Cortex of kidney (tissue), 1 donor: ENCODE results near the gene DCANP1.

Experiments
- DNase-seq: peaks from one replicate; lab custom pipeline; 2025; lab: John Stamatoyannopoulos, UW

The DCANP1 gene

DNA sequence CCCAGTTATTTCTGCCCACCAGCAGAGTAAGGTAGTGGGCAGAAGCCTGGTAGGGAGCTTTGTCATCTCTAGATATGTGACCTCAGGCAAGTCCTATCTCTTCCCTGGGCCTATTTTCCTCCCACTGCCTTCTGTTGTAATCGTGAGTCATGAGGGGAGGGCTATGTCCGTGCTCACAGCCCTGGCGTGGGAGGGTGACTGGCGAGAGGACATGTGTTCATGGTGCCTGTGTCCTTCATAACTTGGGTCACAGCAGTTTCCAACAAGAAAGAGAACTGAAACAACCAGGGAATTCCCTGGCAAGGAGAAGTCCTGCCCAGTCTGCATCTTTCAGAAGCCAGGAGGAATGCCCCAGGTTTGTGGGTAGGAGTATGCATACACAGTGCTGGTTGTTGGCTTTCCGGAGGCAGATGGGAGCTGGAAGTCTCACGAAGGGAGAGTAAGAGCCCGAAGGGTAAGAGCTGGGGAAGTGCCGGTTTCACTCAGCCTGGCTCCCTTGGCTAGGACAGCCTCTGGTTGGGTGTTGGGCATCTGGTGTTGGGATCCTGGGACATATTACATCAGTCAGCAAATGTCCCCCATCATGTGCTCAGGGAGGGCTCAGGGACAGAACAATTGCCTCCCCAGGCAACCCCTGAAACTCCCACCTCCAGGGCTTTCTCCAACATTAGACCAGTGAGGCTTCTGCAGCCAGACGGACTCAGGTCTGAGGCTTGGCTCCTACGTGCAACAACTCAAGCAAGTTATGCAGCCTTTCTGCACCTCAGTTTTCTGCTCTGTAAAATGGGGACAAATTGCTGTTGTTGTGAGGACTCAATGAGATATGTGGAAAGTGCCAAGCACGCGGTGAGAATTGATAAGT lies 9.3 kb upstream of the DCANP1 start:
- DNase-seq: no peak

DNA sequence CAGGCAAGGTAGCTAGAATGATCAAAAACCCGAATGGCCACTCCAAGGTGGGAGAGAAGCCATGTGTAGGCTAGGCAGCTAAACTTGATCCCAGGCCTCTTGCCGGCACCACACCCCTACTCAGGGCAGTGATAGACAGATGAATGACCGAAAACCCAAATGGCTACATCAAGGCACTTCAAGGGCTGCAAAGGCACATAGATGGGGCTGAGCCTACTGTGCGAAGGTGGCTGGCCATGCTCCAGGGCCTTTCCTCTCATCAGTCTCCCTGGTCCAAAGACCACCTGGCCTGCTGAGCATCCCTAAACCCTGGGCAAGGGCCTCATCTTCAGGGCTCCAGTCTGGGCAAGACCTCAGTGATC lies 8.7 kb upstream of the DCANP1 start:
- DNase-seq: no peak

DNA sequence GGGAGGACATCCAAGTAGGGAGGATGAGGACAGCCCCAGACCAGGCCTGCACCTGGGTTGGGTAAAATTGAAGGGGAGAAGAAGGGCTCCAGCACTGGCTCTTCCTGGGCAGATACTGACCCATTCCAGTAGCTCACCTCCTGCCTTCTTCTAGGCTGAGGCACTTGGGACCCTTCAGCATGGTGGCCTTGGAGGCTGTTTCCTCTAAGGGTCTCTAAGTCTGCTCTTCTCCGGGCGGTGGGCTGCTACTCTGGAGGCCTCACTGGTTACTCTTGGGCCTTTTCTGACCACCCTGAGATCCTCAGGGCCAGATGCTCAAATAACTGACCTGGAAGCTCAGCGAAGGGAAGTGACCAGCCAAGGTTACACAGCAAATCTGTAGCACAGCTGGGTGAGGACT lies 7.8 kb upstream of the DCANP1 start:
- no peak for DNase-seq

DNA sequence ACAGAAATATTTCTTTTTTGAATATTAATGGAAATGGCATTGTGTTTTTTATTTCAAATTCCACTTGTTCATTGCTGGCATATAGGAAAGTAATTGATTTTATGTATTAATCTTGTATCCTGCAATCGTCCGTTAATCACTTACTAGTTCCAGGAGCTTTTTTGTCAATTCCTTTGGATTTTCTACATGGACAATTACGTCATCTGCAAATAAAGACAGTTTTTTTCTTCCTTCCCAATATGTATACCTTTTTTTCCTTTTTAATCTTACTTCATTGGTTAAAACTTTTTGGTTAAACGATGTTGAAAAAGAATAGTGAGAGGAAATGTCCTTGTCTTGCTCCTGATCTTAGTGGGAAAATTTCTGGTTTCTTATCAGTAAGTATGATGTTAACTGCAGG lies 6.5 kb upstream of the DCANP1 start:
- DNase-seq: no peak

DNA sequence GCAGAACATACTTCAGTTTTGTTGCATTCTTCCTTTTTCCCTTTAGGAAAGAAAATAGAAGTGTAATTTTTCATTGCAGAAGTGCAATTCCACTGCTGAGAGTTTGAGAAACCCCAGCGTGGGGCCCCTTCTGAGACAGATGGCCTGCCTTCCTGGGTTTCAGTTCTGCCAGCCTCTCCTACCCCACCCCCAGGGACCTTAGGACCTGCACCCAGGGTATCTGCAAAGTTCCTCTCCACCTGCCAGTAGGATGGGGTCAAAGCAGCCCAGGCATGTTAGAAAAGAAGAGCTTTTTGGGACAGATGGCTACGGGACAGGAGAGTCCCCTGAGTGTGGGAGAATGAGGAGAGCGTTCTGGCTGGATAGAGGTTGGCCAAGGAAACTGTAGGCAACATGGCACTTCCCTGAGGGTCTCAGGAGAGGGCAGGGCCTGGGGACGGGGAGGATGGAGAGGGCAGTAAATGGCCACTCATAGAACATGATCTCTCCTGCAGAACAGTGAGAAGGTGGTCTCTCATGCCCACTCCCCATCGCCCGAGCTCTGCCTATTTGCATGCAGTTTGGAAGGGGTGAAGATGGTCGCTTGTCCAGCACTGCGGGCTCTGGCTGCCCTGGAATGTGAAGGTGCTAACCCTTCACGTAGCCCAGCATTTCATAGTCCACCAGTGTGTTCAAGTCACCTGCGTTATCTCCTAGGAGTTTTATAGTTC lies 5.3 kb upstream of the DCANP1 start, which contains the start of gene TIFAB:
Gene TIFAB, minus strand, starts transcription at position 31 of the 710 bp plus-strand sequence. CDS start 2,412 bp downstream, outside the sequence.
- DNase-seq: no peak

DNA sequence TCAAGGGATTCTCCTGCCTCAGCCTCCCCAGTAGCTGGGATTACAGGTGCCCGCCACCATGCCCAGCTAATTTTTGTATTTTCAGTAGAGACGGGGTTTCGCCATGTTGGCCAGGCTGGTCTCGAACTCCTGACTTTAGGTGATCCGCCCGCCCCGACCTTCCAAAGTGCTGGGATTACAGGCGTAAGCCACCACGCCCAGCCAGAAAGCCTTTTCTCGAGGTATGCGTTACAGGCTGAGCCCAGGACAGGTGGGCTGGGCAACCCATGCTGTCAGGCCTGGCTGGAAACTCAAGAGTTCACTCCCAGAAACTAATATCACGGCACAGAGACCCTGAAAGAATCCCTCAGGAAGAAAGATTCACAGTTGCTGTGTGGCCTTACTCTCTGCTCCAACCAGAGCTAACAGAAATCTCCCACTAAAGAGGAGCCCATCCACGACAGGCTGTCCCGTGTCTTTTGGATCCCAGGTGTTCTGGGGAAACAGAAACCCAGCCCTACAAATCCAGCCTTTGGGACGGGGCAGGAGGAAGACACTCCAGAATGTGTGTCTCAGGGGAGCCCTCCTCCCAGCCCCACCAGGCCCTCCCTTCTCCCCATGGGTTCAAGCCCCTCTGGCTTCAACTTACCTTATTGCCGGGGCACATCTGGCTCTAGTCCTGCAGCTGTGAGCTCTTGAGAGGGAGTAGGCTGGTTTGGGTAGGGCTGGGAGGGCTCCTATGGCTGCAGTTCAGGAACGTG lies 4.6 kb upstream of the DCANP1 start:
- no peak for DNase-seq

DNA sequence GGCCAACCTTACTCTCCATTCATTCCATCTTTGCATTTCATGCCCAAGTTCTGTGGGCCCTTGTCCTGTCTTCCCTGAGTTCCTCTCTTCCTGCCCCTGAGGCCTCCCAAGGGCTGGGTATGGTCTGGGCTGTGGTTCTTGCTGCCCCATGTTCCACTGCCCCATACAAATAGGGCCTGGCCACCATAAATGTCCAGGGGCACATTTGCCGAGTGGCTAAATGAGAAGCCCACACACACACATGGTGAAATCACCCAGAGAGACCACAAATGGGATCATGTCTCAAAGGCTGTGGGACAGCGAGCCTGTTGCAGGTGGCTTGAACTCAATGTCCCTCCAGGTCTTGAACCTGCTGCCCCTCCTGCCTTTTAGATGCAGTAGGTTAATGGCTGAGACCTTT lies 3.8 kb upstream of the DCANP1 start:
- no peak for DNase-seq

DNA sequence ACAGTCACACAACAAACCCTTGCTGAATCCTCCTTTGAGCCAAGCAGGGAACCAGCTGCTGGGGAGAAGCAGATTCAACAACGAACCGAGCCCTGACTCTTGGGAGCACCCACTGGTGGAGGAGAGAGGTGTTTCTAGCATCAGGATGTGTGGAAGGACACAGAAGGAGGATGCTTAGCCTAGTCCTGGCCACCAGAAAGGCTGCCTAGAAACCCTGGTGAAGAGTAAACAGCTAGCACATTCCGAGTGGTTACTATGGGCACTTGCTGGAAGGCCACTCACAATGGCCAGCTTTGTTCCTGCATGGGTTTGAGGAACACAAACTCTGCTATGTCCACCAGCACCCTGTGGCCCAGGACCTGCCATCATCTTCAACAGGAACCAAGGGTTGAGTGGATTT lies 3.2 kb upstream of the DCANP1 start:
- DNase-seq: no peak

DNA sequence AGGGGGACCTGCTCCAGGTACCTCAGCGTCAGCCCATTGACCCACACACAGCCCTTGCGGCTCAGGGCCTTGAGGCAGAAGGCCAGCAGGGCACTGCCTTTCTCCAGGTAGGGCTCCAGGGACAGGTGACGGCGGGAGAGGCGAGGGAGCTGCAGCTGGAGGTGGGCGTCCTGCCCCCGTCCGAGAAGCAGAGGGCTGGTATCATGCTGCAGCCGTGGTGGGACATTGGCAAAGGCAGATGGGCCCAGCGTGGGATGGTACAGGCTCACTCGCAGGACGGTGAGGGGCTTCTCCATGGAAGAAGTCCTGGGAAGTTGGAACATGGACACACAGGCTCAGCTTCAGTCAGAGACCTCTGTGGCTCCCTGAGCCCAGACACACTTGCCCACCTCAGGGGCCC lies 2.5 kb upstream of the DCANP1 start:
- no peak for DNase-seq

DNA sequence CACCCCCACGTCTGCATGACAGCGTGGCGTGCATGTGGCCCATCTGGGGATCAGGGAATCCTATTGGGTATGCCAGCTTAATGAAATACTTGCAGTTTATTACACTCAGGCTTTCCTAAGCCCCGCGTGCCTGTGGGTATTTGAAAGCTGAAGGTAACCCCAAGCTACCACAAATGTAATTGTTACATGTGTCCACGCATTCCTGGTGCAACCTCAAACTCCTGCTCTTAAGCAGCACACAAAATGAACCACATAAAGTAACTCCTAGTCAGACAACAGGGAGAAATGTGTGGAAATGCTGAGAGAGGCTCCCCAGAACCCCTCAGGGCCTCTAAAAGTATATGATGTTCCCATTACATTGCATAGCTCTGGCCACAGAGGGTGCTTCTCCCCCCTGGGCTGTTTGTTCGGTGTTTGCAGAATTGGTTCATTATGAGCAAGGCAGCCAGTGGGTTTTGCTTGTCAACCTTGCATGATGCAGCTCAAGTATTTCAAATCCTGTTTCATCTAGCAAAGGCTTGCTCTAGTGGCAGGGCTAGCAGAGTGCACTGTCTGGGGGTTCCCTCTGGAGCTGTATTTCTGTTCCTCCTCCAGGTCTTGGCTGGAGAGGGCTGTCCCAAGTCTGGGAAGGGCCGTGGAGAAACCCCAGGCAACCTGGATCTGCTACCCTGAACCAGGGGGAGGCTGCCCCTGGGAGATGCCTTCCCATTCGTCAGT lies 1.8 kb upstream of the DCANP1 start:
- DNase-seq: no peak

DNA sequence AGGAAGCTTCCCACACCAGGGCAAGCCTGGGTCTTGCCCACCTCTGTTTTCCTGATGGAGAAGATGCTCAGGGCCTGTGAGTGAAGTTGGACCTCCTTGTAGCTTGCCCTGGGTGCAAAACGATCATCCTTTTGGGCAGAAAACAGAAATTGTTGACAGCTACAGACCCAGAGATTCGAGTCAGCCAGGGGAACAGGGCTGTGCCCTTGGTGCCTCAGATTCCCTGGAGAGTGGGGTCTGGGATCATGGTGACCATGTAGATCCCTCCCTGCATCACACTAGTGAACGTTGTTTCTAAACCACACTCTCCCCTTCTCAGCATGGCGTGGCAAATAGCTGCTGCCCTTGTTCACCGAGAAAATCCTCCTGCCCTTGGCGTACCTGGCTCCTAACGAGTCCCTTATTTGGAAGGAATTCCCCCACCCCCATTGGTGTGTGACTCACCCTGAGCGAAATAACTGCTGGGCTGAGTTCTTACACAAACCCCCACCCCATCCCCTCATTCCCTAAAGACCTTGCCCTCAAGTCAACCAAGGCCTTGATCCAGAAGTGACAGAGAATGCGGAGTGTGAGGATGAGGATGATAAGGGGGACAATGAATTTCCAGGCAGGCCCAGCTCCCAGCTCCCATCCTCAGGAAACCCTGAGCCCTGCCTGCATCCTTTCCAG lies 1.1 kb upstream of the DCANP1 start:
- DNase-seq: no peak

DNA sequence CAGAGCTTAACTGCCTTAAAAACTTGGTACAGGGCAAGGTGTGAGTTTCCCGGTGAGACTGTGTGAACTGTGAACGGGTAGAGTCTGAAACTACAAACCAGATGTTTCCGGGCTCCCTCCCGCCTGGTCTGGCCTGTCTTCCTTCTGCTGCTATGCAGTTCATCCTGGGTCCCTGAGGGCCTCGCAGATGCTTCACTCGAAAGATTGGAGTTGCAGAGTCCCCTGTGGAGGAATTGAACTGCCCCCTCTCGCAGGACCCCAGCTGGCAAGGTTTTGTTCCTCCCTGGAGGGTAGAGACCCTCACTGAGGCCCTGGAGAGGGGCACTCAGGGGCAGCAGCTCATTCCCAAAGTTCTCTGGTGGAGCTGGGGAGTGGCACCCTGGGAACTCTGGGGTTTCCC lies 533 bp downstream of the DCANP1 start:
- DNase-seq: no peak

DNA sequence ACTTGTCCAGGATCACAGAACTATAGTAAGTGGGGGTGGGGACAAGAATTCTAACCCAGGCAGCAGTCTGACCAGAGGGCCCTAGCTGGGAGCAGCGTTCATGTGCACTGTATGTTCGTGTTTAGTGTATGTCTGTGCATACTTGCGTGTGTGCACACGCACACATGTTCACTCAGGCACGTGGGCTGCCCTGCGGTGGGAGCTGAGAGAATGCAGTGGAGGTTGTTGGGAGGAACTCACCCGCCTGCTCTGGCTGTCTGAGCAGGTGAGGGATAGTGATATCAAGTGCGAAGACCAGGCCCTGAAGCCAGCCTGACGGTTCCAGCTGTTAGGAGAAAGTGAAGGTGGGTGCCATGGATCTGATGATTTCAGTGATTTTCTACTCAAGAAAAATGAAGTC lies 942 bp downstream of the DCANP1 start:
- no peak for DNase-seq

DNA sequence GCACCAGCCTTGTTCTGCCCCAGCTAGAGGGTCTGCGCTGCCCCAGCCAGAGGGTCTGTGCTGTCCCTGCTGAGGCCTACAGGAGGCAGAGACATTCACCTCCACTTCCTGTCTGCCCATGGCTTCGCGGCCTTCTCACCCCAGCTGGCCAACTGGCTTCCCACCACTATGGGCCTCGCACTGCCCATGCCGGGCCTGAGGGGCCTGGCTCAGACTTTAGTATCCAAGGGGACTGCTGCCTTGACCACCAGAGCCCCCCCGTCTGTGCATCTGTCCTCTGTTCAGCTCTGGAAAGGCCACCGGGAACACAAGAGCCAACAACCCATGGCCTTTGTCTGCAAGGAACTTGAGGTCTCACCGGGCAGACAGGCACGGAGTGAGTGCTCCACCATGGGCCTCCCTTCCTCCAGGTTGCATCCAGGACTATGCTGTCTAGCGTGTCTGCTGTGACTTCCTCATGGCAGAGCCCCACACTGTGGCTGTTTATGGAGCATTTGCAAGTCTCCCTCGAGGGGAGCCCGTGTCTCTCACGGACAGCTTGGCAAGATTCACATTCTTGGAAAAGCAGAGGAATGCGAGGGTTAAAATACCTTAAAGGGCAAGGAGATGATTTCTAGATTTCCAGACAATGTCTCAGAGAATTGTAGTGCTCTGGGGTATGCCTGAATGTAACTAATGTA lies 1.7 kb downstream of the DCANP1 start:
- DNase-seq: no peak

DNA sequence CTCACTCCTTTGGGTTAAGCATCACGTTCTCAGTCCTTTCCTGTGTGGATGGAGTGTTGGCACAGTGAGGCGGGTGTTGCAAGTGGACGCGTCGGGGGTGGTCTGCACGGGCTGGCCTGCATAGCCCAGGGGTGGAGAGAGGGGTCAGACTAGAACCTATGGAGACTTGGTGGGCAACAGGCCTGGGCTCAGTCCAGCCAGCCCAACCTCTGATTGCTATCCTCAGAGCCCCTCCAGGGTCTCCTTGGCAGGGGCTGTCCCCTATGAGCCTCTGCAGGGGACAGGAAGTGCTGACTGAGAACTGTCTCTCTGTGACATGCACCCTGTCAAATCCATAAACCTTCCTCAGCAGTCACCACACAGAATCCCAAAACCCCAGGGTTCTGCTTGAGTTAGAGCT lies 2.3 kb downstream of the DCANP1 start:
- DNase-seq: no peak

DNA sequence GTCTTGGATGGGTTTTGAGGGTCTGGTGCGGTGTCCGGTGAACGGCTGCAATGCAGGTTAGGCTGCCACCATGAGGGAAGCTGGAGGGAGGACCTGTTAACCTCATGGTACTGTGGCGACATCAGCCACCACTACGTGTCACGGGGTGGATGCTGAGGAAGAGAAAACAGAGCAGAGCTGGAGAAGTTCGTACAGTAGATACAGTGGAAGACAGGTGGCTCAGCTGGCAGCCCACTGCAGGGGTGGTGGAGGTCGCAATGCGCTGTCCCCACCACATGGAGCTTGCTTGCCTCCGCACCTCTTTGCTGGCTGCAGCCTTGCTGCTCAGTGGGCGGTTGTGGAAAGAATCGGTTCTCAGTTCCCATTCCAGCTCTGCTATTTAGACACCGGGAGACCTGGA lies 2.8 kb downstream of the DCANP1 start:
- DNase-seq: no peak

DNA sequence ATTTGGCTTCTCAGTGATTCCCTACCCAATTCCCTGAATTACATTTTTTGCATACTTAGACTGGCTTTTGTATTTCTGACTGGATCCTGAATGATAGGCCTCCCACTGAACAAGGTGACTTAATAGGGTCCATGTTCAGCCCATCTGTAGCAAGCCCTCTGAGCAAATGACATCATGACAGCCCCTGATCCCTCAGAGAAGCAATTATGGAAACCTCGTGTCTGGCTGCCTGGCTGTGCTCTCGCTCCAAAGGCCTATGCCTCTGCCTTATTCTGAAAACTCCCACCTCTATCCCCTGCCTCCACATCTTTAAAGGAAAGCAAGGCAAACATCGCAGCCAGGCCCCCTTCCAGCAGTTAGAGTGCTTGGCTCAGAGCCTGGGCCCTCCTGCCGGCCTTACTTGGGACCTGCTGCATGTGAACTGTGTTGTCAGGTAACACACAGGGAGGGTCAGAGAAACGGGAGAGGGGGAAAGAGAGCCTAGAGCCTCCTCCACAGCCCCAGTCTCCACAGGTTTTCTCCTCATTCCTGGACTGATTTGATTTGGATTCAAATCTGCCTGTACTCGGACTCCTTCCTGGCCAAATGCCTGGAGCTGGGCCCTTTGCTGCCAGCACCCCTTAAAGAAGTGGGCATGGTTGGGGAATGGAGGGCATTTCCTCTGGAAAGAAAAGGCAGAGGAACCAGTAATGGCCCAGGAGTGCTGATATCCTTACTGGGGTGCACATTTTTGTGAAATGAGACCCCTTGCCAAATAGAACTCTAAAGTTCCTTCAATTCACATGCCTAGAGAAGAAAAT lies 3.8 kb downstream of the DCANP1 start:
- no peak for DNase-seq

DNA sequence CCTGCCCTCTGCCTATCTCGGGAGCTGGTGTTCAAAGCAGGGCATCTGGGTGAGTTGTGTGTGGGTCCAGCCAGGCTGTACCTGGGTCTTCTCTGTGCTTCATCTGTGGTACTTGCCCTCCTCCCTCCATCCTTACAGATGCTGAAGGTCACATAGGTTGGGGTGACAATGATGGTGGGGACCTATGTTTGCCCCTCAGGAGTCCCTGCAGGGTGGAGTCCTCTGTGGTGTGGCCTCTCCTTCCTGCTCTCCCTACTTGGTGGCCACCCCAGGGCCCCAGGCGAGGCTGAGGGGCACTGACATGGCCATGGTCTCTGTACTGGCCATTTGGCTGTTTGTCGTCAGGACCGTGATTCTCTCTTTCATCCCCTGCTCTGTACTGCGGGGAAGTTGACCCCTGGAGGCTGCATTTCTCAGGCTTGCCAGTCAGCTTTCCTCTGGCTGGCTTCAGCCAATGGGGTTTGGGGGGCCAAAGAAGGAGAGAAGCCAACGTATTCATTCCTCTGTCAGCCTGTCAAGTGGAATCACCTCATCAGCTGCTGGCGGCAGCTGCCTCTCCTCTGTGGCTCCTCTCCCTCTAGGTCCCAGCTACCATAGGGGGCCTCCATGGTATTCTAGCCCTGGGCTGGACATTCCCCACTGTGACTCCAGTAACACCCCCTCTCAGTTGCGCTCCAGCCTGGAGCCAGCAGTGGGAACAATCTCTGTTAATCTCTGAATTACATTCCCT lies 4.6 kb downstream of the DCANP1 start:
- DNase-seq: no peak

DNA sequence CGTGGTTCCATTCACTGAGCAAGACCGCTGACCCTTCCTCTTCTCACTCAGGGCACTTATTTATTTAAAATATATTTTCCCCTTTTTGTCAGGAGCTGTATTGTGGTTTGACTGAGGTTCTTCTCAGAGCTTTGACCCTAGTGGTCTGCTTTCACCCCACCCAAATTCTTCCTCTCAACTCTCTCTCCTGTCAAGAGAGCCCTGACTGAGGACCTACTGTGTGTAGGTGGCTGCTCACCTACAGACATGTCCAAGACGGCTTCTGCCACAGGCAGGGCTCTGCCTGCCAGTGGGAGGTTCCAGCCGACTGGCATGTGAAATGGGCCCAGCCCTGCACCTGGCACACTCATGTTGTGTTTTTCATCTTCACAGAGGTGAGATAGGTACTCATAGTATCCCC lies 5.2 kb downstream of the DCANP1 start:
- DNase-seq: no peak
